ENCODE data around the gene CDC42.

The CDC42 gene

GRCh38 chr1:22053861-22054770 is 1.6 kb downstream of the CDC42 start:
- no peaks in the 10 kb centered on the region for H3K27me3 ChIP-seq (ENCODE audit: insufficient read depth, low read length, poor library complexity)
- H3K9me3 ChIP-seq (ENCODE audit: insufficient read depth, low read length, severe bottlenecking): no peaks in the 10 kb centered on the region
- H3K4me3 ChIP-seq (ENCODE audit: low read depth in 1 of 2, low read length in 2 of 2): peak overlapping the region; percentile 85 to 88
- peak overlapping the region; percentile 94 for H3K9ac ChIP-seq (ENCODE audit: low read depth, low read length)
- H4K20me1 ChIP-seq (ENCODE audit: insufficient read depth, low read length): peaks cover 56% of the 10 kb centered on the region
- no peak for ATAC-seq (ENCODE audit: insufficient read depth, low read depth)
- no peak for DNase-seq
- H2AFZ ChIP-seq (ENCODE audit: low read depth, low read length): no peak overlapping the region
- peak overlapping the region; percentile 93 for H3K27ac ChIP-seq (ENCODE audit: low read length)
- no peak for TF ChIP-seq EZH2 (IDR thresholded peaks at IDR 0.05; ENCODE audit: borderline replicate concordance, low read depth, low read length, severe bottlenecking)
- TF ChIP-seq CTCF (IDR thresholded peaks at IDR 0.05; ENCODE audit: borderline replicate concordance, extremely low read depth, low read length, poor library complexity, severe bottlenecking): no peak
- H3K4me2 ChIP-seq (ENCODE audit: insufficient read depth, low read length): peak overlapping the region; percentile 93
- H3K36me3 ChIP-seq (ENCODE audit: insufficient read depth, low read length): peaks cover 30% of the 10 kb centered on the region
- H3K4me1 ChIP-seq (ENCODE audit: insufficient read depth, low read length): peaks cover 38% of the 10 kb centered on the region
- H3K79me2 ChIP-seq (ENCODE audit: insufficient read depth, low read length): peaks cover 69% of the 10 kb centered on the region

- Histone ChIP-seq H3K27ac (ENCODE audit: low read length) (no peak overlapping the region), H3K79me2 (ENCODE audit: insufficient read depth, low read length) (peaks cover 83% of the 10 kb centered on the region), H3K9me3 (ENCODE audit: insufficient read depth, low read length, severe bottlenecking) (no peaks in the 10 kb centered on the region), H3K4me2 (ENCODE audit: insufficient read depth, low read length) (peak overlapping the region; percentile 20; the same call in 1 of the 2 replicates), H3K27me3 (ENCODE audit: insufficient read depth, low read length, poor library complexity) (no peaks in the 10 kb centered on the region), H3K4me1 (ENCODE audit: insufficient read depth, low read length) (peaks cover 38% of the 10 kb centered on the region), H3K36me3 (ENCODE audit: insufficient read depth, low read length) (peaks cover 30% of the 10 kb centered on the region), H2AFZ (ENCODE audit: low read depth, low read length) (no peak overlapping the region), H4K20me1 (ENCODE audit: insufficient read depth, low read length) (peaks cover 70% of the 10 kb centered on the region), H3K4me3 (ENCODE audit: low read depth in 1 of 2, low read length in 2 of 2) (no peak overlapping the region), H3K9ac (ENCODE audit: low read depth, low read length) (no peak overlapping the region)
- DNase-seq (no peak), ATAC-seq (ENCODE audit: insufficient read depth, low read depth) (no peak)
- no peak for TF ChIP-seq EZH2 (IDR thresholded peaks at IDR 0.05; ENCODE audit: borderline replicate concordance, low read depth, low read length, severe bottlenecking)
- no peak for TF ChIP-seq CTCF (IDR thresholded peaks at IDR 0.05; ENCODE audit: borderline replicate concordance, extremely low read depth, low read length, poor library complexity, severe bottlenecking)
Measured at GRCh38 chr1:22055463-22055862, 3.0 kb downstream of the CDC42 start.

- DNase-seq (no peak), ATAC-seq (ENCODE audit: insufficient read depth, low read depth) (no peak)
- TF ChIP-seq EZH2 (IDR thresholded peaks at IDR 0.05; ENCODE audit: borderline replicate concordance, low read depth, low read length, severe bottlenecking) (no peak), CTCF (IDR thresholded peaks at IDR 0.05; ENCODE audit: borderline replicate concordance, extremely low read depth, low read length, poor library complexity, severe bottlenecking) (no peak)
- Histone ChIP-seq H3K4me1 (ENCODE audit: insufficient read depth, low read length) (peaks cover 38% of the 10 kb centered on the region), H3K9ac (ENCODE audit: low read depth, low read length) (no peak overlapping the region), H3K9me3 (ENCODE audit: insufficient read depth, low read length, severe bottlenecking) (no peaks in the 10 kb centered on the region), H3K27ac (ENCODE audit: low read length) (no peak overlapping the region), H4K20me1 (ENCODE audit: insufficient read depth, low read length) (peaks cover 74% of the 10 kb centered on the region), H2AFZ (ENCODE audit: low read depth, low read length) (no peak overlapping the region), H3K27me3 (ENCODE audit: insufficient read depth, low read length, poor library complexity) (no peaks in the 10 kb centered on the region), H3K36me3 (ENCODE audit: insufficient read depth, low read length) (peaks cover 30% of the 10 kb centered on the region), H3K4me2 (ENCODE audit: insufficient read depth, low read length) (peak overlapping the region; percentile 20; the same call in 1 of the 2 replicates), H3K79me2 (ENCODE audit: insufficient read depth, low read length) (peaks cover 89% of the 10 kb centered on the region), H3K4me3 (ENCODE audit: low read depth in 1 of 2, low read length in 2 of 2) (no peak overlapping the region)
Measured at GRCh38 chr1:22056043-22056442, 3.5 kb downstream of the CDC42 start.
